SK-N-SH (cell line): ENCODE measurements around the gene FAM53A.

Experiments
- CTCF ChIP-seq: fragments of 200-600 bp; sonication (generic); IDR thresholded peaks from 2 replicates; pipeline ENCODE4 v1.6.1; 2017; ENCODE audit warnings: antibody characterized with exemption, mild to moderate bottlenecking, moderate library complexity
- EP300 ChIP-seq, 2 experiments: IDR thresholded peaks; 2 replicates each; pipeline versions ENCODE4 v1.4.0 to v1.6.1; 2012; ENCODE audit warnings: borderline replicate concordance in 1 of 2, low read depth in 1 of 2, low read length in 1 of 2
- EZH2phosphoT487 ChIP-seq: fragments of 200-600 bp; sonication (generic); IDR thresholded peaks from 2 replicates; pipeline ENCODE4 v1.6.1; 2017; ENCODE audit warnings: low read depth, mixed run types, mild to moderate bottlenecking, antibody characterized with exemption, moderate library complexity, borderline replicate concordance
- FOXM1 ChIP-seq: IDR thresholded peaks from 2 replicates; pipeline ENCODE4 v1.4.0; 2012; ENCODE audit warnings: low read depth, mild to moderate bottlenecking
- GABPA ChIP-seq: IDR thresholded peaks from 2 replicates; pipeline ENCODE4 v1.4.0; 2012; ENCODE audit warnings: low read depth, mild to moderate bottlenecking
- PBX3 ChIP-seq: IDR thresholded peaks from 2 replicates; pipeline ENCODE4; 2012
- POLR2AphosphoS5 ChIP-seq: IDR thresholded peaks from 2 replicates; pipeline ENCODE4 v1.6.1; 2012; ENCODE audit warnings: low read depth, low read length
- RAD21 ChIP-seq: IDR thresholded peaks from 2 replicates; pipeline ENCODE4 v1.6.1; 2012; ENCODE audit warnings: mild to moderate bottlenecking, low read length
- TEAD4 ChIP-seq: IDR thresholded peaks from 2 replicates; pipeline ENCODE4 v1.4.0; 2012; ENCODE audit warnings: mild to moderate bottlenecking, borderline replicate concordance; ENCODE audit not compliant: insufficient read depth
- USF2 ChIP-seq: fragments of 150-350 bp; IDR thresholded peaks from 2 replicates; pipeline ENCODE4 v1.6.1; 2017; ENCODE audit warnings: antibody characterized with exemption, low read length, low read depth, borderline replicate concordance
- YY1 ChIP-seq: IDR thresholded peaks from 2 replicates; pipeline ENCODE4 v1.4.0; 2012; ENCODE audit warnings: low read depth, mild to moderate bottlenecking
- TF ChIP-seq, protein P1 (sequence below): IDR thresholded peaks from 2 replicates; pipeline ENCODE4 v1.6.1; 2012; ENCODE audit warnings: mild to moderate bottlenecking, low read depth, low read length, moderate library complexity
- TF ChIP-seq, protein P2 (sequence below): IDR thresholded peaks from 2 replicates; pipeline ENCODE4 v1.4.0; 2012; ENCODE audit warnings: low read depth

- TF ChIP-seq FOXM1, result no peak
- TF ChIP-seq CTCF, result no peak
- no peak for TF ChIP-seq YY1
- TF ChIP-seq USF2, result no peak
- TF ChIP-seq TEAD4, result no peak
- no peak for TF ChIP-seq PBX3
- no peak for TF ChIP-seq EZH2phosphoT487
- no peak for TF ChIP-seq POLR2AphosphoS5
- no peak for TF ChIP-seq GABPA
- no peak for TF ChIP-seq RAD21
- TF ChIP-seq, protein P1, sequence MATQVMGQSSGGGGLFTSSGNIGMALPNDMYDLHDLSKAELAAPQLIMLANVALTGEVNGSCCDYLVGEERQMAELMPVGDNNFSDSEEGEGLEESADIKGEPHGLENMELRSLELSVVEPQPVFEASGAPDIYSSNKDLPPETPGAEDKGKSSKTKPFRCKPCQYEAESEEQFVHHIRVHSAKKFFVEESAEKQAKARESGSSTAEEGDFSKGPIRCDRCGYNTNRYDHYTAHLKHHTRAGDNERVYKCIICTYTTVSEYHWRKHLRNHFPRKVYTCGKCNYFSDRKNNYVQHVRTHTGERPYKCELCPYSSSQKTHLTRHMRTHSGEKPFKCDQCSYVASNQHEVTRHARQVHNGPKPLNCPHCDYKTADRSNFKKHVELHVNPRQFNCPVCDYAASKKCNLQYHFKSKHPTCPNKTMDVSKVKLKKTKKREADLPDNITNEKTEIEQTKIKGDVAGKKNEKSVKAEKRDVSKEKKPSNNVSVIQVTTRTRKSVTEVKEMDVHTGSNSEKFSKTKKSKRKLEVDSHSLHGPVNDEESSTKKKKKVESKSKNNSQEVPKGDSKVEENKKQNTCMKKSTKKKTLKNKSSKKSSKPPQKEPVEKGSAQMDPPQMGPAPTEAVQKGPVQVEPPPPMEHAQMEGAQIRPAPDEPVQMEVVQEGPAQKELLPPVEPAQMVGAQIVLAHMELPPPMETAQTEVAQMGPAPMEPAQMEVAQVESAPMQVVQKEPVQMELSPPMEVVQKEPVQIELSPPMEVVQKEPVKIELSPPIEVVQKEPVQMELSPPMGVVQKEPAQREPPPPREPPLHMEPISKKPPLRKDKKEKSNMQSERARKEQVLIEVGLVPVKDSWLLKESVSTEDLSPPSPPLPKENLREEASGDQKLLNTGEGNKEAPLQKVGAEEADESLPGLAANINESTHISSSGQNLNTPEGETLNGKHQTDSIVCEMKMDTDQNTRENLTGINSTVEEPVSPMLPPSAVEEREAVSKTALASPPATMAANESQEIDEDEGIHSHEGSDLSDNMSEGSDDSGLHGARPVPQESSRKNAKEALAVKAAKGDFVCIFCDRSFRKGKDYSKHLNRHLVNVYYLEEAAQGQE, result no peak
- TF ChIP-seq, protein P2, sequence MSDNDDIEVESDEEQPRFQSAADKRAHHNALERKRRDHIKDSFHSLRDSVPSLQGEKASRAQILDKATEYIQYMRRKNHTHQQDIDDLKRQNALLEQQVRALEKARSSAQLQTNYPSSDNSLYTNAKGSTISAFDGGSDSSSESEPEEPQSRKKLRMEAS, result no peak
- TF ChIP-seq EP300 (IDR thresholded peaks at IDR 0.05; ENCODE audit: borderline replicate concordance in 1 of 2, low read depth in 1 of 2, low read length in 1 of 2), result no peak
Measured at GRCh38 chr4:1602655-1603412, 81.3 kb downstream of the FAM53A start.
